Measurements from ENCODE around the gene GPR150. TPM values are rescaled to one million over a fixed set of nuclear protein-coding genes. Genes with fewer than 3 reads are reported as not detected.

Gene GPR150
- total and polyA plus RNA-seq, 2 of the 13 experiments (the other 11 are each of a cell fraction or from before 2014, with no cell fraction given): 0.03 TPM; not detected in 1

GRCh38 chr5:95609711-95610110 is 10.2 kb upstream of the GPR150 start:
- H3K9ac ChIP-seq (ENCODE audit: insufficient read depth, low read depth, low read length): no peak overlapping the region
- DNase-seq (ENCODE audit: low spot score) (no peak), FAIRE-seq (no peak), ATAC-seq (no peak)
- H4K20me1 ChIP-seq (ENCODE audit: insufficient read depth, low read length): no peaks in the 10 kb centered on the region
- no peaks in the 10 kb centered on the region for H3K36me3 ChIP-seq (replicated peaks in 1 of 2; ENCODE audit: control insufficient read depth in 1 of 2, insufficient read depth in 2 of 2, low read length in 2 of 2)
- TF ChIP-seq, protein P1, sequence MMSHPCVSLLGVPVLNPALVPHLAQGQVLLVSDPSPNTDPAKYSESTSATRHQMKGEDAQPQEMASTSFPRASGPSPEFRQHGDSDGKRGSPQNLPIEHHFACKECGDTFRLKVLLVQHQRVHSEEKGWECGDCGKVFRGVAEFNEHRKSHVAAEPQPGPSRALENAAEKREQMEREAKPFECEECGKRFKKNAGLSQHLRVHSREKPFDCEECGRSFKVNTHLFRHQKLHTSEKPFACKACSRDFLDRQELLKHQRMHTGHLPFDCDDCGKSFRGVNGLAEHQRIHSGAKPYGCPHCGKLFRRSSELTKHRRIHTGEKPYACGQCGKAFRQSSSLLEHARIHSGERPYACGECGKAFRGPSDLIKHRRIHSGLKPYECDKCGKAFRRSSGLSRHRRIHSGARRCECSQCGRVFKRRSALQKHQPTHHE (CRISPR knock-in tag; IDR thresholded peaks at IDR 0.05; ENCODE audit: borderline replicate concordance): no peak
- no peak for TF ChIP-seq FOXK1 (CRISPR knock-in tag; IDR thresholded peaks at IDR 0.05; ENCODE audit: borderline replicate concordance, low read depth)
- TF ChIP-seq, protein P2, sequence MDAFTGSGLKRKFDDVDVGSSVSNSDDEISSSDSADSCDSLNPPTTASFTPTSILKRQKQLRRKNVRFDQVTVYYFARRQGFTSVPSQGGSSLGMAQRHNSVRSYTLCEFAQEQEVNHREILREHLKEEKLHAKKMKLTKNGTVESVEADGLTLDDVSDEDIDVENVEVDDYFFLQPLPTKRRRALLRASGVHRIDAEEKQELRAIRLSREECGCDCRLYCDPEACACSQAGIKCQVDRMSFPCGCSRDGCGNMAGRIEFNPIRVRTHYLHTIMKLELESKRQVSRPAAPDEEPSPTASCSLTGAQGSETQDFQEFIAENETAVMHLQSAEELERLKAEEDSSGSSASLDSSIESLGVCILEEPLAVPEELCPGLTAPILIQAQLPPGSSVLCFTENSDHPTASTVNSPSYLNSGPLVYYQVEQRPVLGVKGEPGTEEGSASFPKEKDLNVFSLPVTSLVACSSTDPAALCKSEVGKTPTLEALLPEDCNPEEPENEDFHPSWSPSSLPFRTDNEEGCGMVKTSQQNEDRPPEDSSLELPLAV (CRISPR knock-in tag; conservative IDR thresholded peaks at IDR 0.05; ENCODE audit: low read depth): no peak
- peak; percentile 16; the same call in 1 of the 2 replicates for TF ChIP-seq FOXA3 (CRISPR knock-in tag; IDR thresholded peaks at IDR 0.05)
- no peaks in the 10 kb centered on the region for H3K9me3 ChIP-seq (ENCODE audit: low read length)
- no peaks in the 10 kb centered on the region; a peak in 1 of 5 replicates for H3K27me3 ChIP-seq (ENCODE audit: control insufficient read depth in 1 of 2, insufficient read depth in 2 of 2, low read length in 2 of 2)
- 0% methylated on average over 3 of the region's 3 CpGs for WGBS (ENCODE audit: low lambda C conversion rate)
- no TSS peak for BruUV-seq (replicated peaks)
- intact Hi-C loops (cut with micrococcal nuclease; ENCODE audit: unreplicated experiment): no loop called here
- H3K79me2 ChIP-seq (ENCODE audit: insufficient read depth, low read length): no peaks in the 10 kb centered on the region
- H2AFZ ChIP-seq (ENCODE audit: low read length): no peak overlapping the region
- H3K4me2 ChIP-seq (ENCODE audit: low read depth, low read length): no peak overlapping the region
- CTCF ChIA-PET (ENCODE audit: low intra/inter-chr PET ratio, low total read pairs): no interaction called here
- POLR2A ChIA-PET: no interaction called here
- H3K4me1 ChIP-seq (ENCODE audit: insufficient read depth, low read length): peaks cover 8% of the 10 kb centered on the region; the same call in 1 of the 2 replicates
- no peak overlapping the region for H3K27ac ChIP-seq (ENCODE audit: extremely low read length, insufficient read depth, low read length)
- in situ Hi-C loops (cut with HindIII; ENCODE audit: extremely low pct_ligation_motif_present, low pct_unique_long_range_greater_than_20kb): no loop called here
- no peak overlapping the region for H3K4me3 ChIP-seq (replicated peaks in 1 of 3; ENCODE audit: insufficient read depth in 1 of 3, low read depth in 2 of 3, low read length in 3 of 3)

- Histone ChIP-seq H3K4me3 (replicated peaks in 1 of 3; ENCODE audit: insufficient read depth in 1 of 3, low read depth in 2 of 3, low read length in 3 of 3) (no peak overlapping the region), H4K20me1 (ENCODE audit: insufficient read depth, low read length) (no peaks in the 10 kb centered on the region), H3K36me3 (replicated peaks in 1 of 2; ENCODE audit: control insufficient read depth in 1 of 2, insufficient read depth in 2 of 2, low read length in 2 of 2) (no peaks in the 10 kb centered on the region), H3K4me2 (ENCODE audit: low read depth, low read length) (no peak overlapping the region), H3K27me3 (ENCODE audit: control insufficient read depth in 1 of 2, insufficient read depth in 2 of 2, low read length in 2 of 2) (no peaks in the 10 kb centered on the region; a peak in 1 of 5 replicates), H3K4me1 (ENCODE audit: insufficient read depth, low read length) (peaks cover 8% of the 10 kb centered on the region; the same call in 1 of the 2 replicates), H3K9me3 (ENCODE audit: low read length) (no peaks in the 10 kb centered on the region), H3K27ac (ENCODE audit: extremely low read length, insufficient read depth, low read length) (no peak overlapping the region), H3K9ac (ENCODE audit: insufficient read depth, low read depth, low read length) (no peak overlapping the region), H2AFZ (ENCODE audit: low read length) (no peak overlapping the region), H3K79me2 (ENCODE audit: insufficient read depth, low read length) (no peaks in the 10 kb centered on the region)
- ATAC-seq: no peak
- intact Hi-C loops (cut with micrococcal nuclease; ENCODE audit: unreplicated experiment) (no loop called here), in situ Hi-C loops (cut with HindIII; ENCODE audit: extremely low pct_ligation_motif_present, low pct_unique_long_range_greater_than_20kb) (no loop called here)
- no peak for DNase-seq (ENCODE audit: low spot score)
- no peak for FAIRE-seq
- 53% methylated on average over 7 of the region's 7 CpGs for WGBS (ENCODE audit: low lambda C conversion rate)
- POLR2A ChIA-PET: no interaction called here
- BruUV-seq (replicated peaks): no TSS peak
- CTCF ChIA-PET (ENCODE audit: low intra/inter-chr PET ratio, low total read pairs): no interaction called here
- TF ChIP-seq ZBTB20 (CRISPR knock-in tag; IDR thresholded peaks at IDR 0.05; ENCODE audit: borderline replicate concordance, low read depth): no peak
- TF ChIP-seq ZNF354B (CRISPR knock-in tag; IDR thresholded peaks at IDR 0.05): no peak
- no peak for TF ChIP-seq SIX1 (CRISPR knock-in tag; IDR thresholded peaks at IDR 0.05; ENCODE audit: borderline replicate concordance)
- TF ChIP-seq PHF20 (CRISPR knock-in tag; IDR thresholded peaks at IDR 0.05): no peak
- TF ChIP-seq, protein P3, sequence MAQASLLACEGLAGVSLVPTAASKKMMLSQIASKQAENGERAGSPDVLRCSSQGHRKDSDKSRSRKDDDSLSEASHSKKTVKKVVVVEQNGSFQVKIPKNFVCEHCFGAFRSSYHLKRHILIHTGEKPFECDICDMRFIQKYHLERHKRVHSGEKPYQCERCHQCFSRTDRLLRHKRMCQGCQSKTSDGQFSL (CRISPR knock-in tag; IDR thresholded peaks at IDR 0.05): no peak
- TF ChIP-seq TBL1XR1 (IDR thresholded peaks at IDR 0.05; ENCODE audit: borderline replicate concordance, low read length, partially characterized antibody): no peak
- no peak for TF ChIP-seq KAT2B (IDR thresholded peaks at IDR 0.05; ENCODE audit: borderline replicate concordance, low read depth, low read length)
- no peak for TF ChIP-seq ZNF282 (IDR thresholded peaks at IDR 0.05; ENCODE audit: partially characterized antibody)
- TF ChIP-seq NFIB (CRISPR knock-in tag; IDR thresholded peaks at IDR 0.05; ENCODE audit: borderline replicate concordance): no peak
- TF ChIP-seq SP1 (IDR thresholded peaks at IDR 0.05): no peak
- TF ChIP-seq SP1 (CRISPR knock-in tag; IDR thresholded peaks at IDR 0.05): no peak
- TF ChIP-seq ZNF337 (CRISPR knock-in tag; IDR thresholded peaks at IDR 0.05; ENCODE audit: borderline replicate concordance, low read depth): no peak
- no peak for TF ChIP-seq PTBP1 (IDR thresholded peaks at IDR 0.05; ENCODE audit: low read depth, low read length, poor library complexity, severe bottlenecking)
Measured at GRCh38 chr5:95610546-95610945, 9.3 kb upstream of the GPR150 start.
